SU-DHL-6 (cell line): ENCODE measurements around the gene DICER1.

Source experiments
- H2AFZ ChIP-seq: fragments of 200-600 bp; sonication (generic); 2 replicates; pipeline ENCODE4 v1.6.1; 2014; ENCODE audit warnings: low read depth, mild to moderate bottlenecking, moderate library complexity, mixed read lengths, antibody characterized with exemption, low read length; ENCODE audit not compliant: severe bottlenecking
- H3F3A ChIP-seq: fragments of 200-600 bp; shearing (Covaris generic); 2 replicates; pipeline ENCODE4 v1.6.0; 2016; ENCODE audit warnings: antibody characterized with exemption, mild to moderate bottlenecking; ENCODE audit not compliant: insufficient read depth
- H3K27ac ChIP-seq: fragments of 200-600 bp; sonication (generic); 2 replicates; pipeline ENCODE4 v1.5.1; 2016; ENCODE audit warnings: low read depth, mild to moderate bottlenecking, low read length, moderate library complexity, mixed read lengths
- H3K27me3 ChIP-seq: fragments of 200-600 bp; sonication (generic), shearing (Covaris generic); 2 replicates; pipeline ENCODE4 v1.6.0; 2014; ENCODE audit warnings: mild to moderate bottlenecking, low read length
- H3K36me3 ChIP-seq: fragments of 200-600 bp; sonication (generic); 2 replicates; pipeline ENCODE4 v1.6.1; 2014; ENCODE audit warnings: mild to moderate bottlenecking, low read length, mixed read lengths
- H3K4me2 ChIP-seq: fragments of 300-600, 200-600 bp; shearing (Covaris generic), sonication (generic); 2 replicates; pipeline ENCODE4 v1.6.0; 2014; ENCODE audit warnings: low read length, low read depth, mild to moderate bottlenecking; ENCODE audit not compliant: poor library complexity, severe bottlenecking
- H3K4me3 ChIP-seq: fragments of 200-600 bp; sonication (generic); 2 replicates; pipeline ENCODE4 v1.5.1; 2014; ENCODE audit warnings: antibody characterized with exemption, low read length, mild to moderate bottlenecking, mixed read lengths; ENCODE audit not compliant: insufficient read depth, poor library complexity, severe bottlenecking
- H3K79me2 ChIP-seq: fragments of 200-600 bp; sonication (generic); 2 replicates; pipeline ENCODE4 v1.6.1; 2014; ENCODE audit warnings: mild to moderate bottlenecking, low read length, moderate library complexity; ENCODE audit not compliant: insufficient read depth
- H3K9ac ChIP-seq: fragments of 200-600 bp; sonication (generic); 2 replicates; pipeline ENCODE4 v1.7.0; 2014; ENCODE audit warnings: mild to moderate bottlenecking, low read length
- H3K9me2 ChIP-seq: fragments of 200-600 bp; sonication (generic); replicated peaks from 2 replicates; pipeline ENCODE4 v1.6.1; 2014; ENCODE audit warnings: low read length; ENCODE audit not compliant: insufficient read depth
- H3K9me3 ChIP-seq: fragments of 200-600 bp; sonication (generic); 2 replicates; pipeline ENCODE4 v1.6.1; 2014; ENCODE audit warnings: low read length, mixed read lengths; ENCODE audit not compliant: insufficient read depth
- H4K20me1 ChIP-seq: fragments of 200-600 bp; sonication (generic); 2 replicates; pipeline ENCODE4 v1.6.1; 2014; ENCODE audit warnings: low read depth, mild to moderate bottlenecking, antibody characterized with exemption, low read length, moderate library complexity, mixed read lengths
- EZH2phosphoT487 ChIP-seq: fragments of 200-600 bp; sonication (generic), shearing (Covaris generic); conservative IDR thresholded peaks from 2 replicates; pipeline ENCODE4 v1.6.1; 2018; ENCODE audit warnings: mild to moderate bottlenecking, antibody characterized with exemption, low read length, moderate library complexity, mixed read lengths
- TF ChIP-seq, protein P1 (sequence below): fragments of 200-600 bp; sonication (generic); IDR thresholded peaks from one replicate; pipeline ENCODE4 v1.5.1; 2017; ENCODE audit warnings: antibody characterized with exemption, mild to moderate bottlenecking, low read length, moderate library complexity; ENCODE audit not compliant: insufficient read depth, poor library complexity, severe bottlenecking

The DICER1 gene

DNA sequence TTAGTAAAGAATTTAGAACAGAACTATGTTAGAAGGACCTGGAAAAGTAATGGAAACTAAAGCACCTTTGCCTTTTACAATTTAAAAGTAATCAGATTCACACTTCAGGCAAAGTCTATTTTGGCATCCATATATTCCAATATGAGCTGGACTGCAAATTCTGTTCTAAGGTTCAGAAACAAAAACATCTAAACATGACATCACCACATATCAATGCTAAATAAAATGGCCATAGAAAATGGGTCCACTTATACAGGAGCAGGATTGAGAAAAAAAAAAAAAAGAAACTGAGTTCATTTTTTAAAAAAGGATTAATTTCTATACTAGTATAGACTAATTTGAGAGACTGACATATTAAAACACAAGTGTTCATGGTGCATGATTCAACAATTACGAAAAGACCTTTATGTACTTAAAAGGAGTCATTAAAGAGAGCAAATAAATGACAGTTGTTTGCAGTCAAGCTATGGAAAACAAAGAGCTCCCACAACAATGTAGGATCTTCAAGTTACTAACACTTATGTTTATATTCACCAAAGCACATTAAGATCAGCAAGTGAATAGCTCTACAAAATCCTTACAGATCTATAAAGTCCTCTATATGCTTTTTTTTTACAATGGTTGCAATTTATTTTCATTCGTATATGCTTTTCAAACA lies 45.7 kb downstream of the DICER1 start:
- no peaks in the 10 kb centered on the region for H3K9me3 ChIP-seq
- H3K4me3 ChIP-seq, result no peak overlapping the region
- H3K27ac ChIP-seq, result no peak overlapping the region
- no peak overlapping the region for H3K4me2 ChIP-seq
- no peak overlapping the region for H2AFZ ChIP-seq
- H3K27me3 ChIP-seq, result no peaks in the 10 kb centered on the region
- no peaks in the 10 kb centered on the region for H3F3A ChIP-seq
- no peak for TF ChIP-seq EZH2phosphoT487
- H3K36me3 ChIP-seq, result peaks cover 39% of the 10 kb centered on the region; the same call in 1 of the 2 replicates
- no peaks in the 10 kb centered on the region for H3K9me2 ChIP-seq
- H3K79me2 ChIP-seq, result no peaks in the 10 kb centered on the region
- H4K20me1 ChIP-seq, result no peaks in the 10 kb centered on the region
- H3K9ac ChIP-seq, result no peak overlapping the region

DNA sequence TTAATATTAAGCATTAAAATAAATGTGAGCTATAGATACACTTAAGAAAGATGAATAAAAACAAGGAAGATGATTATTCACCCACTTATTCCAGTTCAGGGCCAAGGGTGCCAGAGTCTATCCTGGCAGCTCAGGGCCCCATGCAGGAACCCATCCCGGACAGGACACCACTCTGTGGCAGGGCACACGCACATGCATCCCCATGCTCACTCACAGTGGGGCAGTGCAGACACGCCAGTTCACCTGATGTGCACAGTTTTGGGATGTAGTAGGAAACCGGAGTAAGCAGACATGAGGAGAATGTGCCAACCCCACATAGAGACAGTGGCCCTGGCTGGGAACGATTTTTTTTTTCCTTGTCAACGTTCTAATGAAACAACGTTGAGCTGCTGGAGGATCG lies 47.2 kb downstream of the DICER1 start:
- H3F3A ChIP-seq, result no peaks in the 10 kb centered on the region
- no peaks in the 10 kb centered on the region for H3K27me3 ChIP-seq
- no peak for TF ChIP-seq EZH2phosphoT487
- TF ChIP-seq, protein P1, sequence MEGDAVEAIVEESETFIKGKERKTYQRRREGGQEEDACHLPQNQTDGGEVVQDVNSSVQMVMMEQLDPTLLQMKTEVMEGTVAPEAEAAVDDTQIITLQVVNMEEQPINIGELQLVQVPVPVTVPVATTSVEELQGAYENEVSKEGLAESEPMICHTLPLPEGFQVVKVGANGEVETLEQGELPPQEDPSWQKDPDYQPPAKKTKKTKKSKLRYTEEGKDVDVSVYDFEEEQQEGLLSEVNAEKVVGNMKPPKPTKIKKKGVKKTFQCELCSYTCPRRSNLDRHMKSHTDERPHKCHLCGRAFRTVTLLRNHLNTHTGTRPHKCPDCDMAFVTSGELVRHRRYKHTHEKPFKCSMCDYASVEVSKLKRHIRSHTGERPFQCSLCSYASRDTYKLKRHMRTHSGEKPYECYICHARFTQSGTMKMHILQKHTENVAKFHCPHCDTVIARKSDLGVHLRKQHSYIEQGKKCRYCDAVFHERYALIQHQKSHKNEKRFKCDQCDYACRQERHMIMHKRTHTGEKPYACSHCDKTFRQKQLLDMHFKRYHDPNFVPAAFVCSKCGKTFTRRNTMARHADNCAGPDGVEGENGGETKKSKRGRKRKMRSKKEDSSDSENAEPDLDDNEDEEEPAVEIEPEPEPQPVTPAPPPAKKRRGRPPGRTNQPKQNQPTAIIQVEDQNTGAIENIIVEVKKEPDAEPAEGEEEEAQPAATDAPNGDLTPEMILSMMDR, result no peak
- no peak overlapping the region for H3K9ac ChIP-seq
- H2AFZ ChIP-seq, result no peak overlapping the region
- H3K9me2 ChIP-seq, result no peaks in the 10 kb centered on the region
- no peak overlapping the region for H3K27ac ChIP-seq
- no peak overlapping the region for H3K4me2 ChIP-seq
- H3K36me3 ChIP-seq, result peaks cover 38% of the 10 kb centered on the region; the same call in 1 of the 2 replicates
- no peaks in the 10 kb centered on the region for H4K20me1 ChIP-seq
- no peaks in the 10 kb centered on the region for H3K79me2 ChIP-seq
- no peaks in the 10 kb centered on the region for H3K9me3 ChIP-seq
- H3K4me3 ChIP-seq, result no peak overlapping the region

DNA sequence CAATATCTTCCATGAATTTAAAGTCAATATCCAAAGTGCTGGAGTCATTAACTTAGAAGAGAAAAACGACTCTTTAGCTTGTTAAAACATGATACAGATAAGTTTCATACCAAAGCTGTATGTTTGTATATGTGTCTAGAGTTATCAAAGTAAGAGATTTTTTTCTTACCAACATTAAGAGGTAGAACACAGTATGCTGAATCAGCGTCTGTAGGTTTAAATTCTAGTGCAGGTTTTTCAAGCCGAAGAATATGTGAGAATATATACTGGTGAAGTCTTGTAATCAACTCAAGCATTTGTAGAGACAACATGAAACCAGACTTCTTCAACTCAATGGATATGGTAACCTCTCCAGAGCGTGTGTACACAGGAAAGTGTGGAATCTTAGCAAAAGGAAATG lies 49.6 kb downstream of the DICER1 start:
- no peaks in the 10 kb centered on the region for H3K79me2 ChIP-seq
- H3K27ac ChIP-seq, result no peak overlapping the region
- H3K4me2 ChIP-seq, result no peak overlapping the region
- no peak overlapping the region for H2AFZ ChIP-seq
- H3K9me2 ChIP-seq, result no peaks in the 10 kb centered on the region
- H3K27me3 ChIP-seq, result no peaks in the 10 kb centered on the region
- H3K4me3 ChIP-seq, result no peak overlapping the region
- H3F3A ChIP-seq, result no peaks in the 10 kb centered on the region
- no peak for TF ChIP-seq EZH2phosphoT487
- TF ChIP-seq, protein P1, result no peak
- no peak overlapping the region for H3K9ac ChIP-seq
- no peaks in the 10 kb centered on the region for H4K20me1 ChIP-seq
- H3K9me3 ChIP-seq, result no peaks in the 10 kb centered on the region
- H3K36me3 ChIP-seq, result peaks cover 34% of the 10 kb centered on the region; the same call in 1 of the 2 replicates

DNA sequence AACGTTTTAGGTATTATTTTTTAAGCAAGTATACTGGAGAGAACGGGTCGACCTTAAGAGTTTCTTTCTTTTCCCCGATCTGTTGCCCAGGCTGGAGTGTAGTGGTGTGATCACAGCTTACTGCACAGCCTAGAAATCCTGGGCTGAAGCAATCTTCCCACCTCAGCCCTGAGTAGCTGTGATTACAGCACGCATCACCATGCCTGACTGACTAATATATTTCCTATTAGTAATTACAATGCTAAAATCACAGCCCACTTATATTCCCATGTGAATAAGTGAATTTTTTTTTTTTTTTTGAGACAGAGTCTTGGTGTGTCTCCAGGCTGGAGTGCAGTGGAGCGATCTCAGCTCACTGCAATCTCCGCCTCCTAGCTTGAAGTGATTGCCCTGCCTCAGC lies 50.4 kb downstream of the DICER1 start:
- Histone ChIP-seq H3K27me3 (no peaks in the 10 kb centered on the region), H3K4me2 (no peak overlapping the region), H4K20me1 (no peaks in the 10 kb centered on the region), H3K27ac (no peak overlapping the region), H2AFZ (no peak overlapping the region), H3K9me3 (no peaks in the 10 kb centered on the region), H3F3A (no peaks in the 10 kb centered on the region), H3K36me3 (peaks cover 32% of the 10 kb centered on the region; the same call in 1 of the 2 replicates), H3K9ac (no peak overlapping the region), H3K4me3 (no peak overlapping the region), H3K79me2 (no peaks in the 10 kb centered on the region), H3K9me2 (no peaks in the 10 kb centered on the region)
- TF ChIP-seq, protein P1, result no peak
- TF ChIP-seq EZH2phosphoT487, result no peak
